D721Med (cell line): Measurements from ENCODE around the gene TBC1D28.
"Not testable (repeated sequence)": the region's sequence is repeated elsewhere in the genome, so short reads cannot be mapped to it uniquely, and the experiment has no call there.

Source experiments
- DNase-seq: peaks from one replicate; pipeline ENCODE4 v3.0.0; 2011; ENCODE audit warnings: low spot score; ENCODE audit not compliant: insufficient read length
- FAIRE-seq: peaks from 2 replicates; lab custom pipeline; 2011; peaks lifted over from hg19 to GRCh38; lab: Jason Lieb, UNC

Gene TBC1D28

DNA sequence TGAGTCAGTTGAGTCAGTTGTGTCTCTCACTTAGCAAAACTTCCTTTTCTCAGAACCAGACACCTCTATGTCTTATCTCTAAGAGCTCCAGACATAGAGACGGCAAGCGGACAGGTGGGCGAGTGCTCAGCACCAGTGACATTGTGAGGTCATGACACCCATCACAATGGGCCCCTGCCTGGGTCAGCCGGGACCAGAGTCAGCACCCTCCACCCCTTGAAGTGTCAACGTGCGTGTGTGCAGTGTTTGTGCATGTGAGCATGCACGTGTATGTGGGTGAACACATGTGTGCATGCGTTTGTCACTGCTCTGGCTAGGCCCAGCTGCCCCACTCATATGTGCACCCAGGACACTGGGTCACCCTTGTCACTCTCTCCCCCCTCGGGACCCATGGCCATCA, at the start of gene TBC1D28:
Gene TBC1D28, minus strand, starts transcription at position 101 of the 400 bp plus-strand sequence. CDS start 3,039 bp downstream, outside the sequence.
- not testable (repeated sequence) for FAIRE-seq, DNase-seq

DNA sequence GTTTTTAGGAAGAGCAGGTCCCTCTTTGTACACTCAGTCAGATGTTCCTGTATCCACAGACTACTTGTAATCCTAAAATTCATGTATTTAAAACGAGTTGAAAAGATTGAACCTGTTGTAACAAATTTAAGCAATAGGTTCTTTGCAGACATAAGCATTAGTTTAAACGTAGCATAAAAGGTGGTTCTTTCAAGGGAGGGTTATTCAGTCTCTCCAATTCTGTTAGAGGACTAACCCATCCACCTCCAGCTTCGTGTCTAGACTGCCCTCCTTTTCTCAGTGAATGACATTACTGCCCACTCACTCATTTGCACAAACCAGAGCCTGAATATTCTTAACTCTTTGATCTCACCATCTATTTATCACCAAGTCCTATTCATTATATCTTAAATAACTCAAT, 38.5 kb upstream of the TBC1D28 start:
- not testable (repeated sequence) for DNase-seq
- peak; percentile 66 for FAIRE-seq

DNA sequence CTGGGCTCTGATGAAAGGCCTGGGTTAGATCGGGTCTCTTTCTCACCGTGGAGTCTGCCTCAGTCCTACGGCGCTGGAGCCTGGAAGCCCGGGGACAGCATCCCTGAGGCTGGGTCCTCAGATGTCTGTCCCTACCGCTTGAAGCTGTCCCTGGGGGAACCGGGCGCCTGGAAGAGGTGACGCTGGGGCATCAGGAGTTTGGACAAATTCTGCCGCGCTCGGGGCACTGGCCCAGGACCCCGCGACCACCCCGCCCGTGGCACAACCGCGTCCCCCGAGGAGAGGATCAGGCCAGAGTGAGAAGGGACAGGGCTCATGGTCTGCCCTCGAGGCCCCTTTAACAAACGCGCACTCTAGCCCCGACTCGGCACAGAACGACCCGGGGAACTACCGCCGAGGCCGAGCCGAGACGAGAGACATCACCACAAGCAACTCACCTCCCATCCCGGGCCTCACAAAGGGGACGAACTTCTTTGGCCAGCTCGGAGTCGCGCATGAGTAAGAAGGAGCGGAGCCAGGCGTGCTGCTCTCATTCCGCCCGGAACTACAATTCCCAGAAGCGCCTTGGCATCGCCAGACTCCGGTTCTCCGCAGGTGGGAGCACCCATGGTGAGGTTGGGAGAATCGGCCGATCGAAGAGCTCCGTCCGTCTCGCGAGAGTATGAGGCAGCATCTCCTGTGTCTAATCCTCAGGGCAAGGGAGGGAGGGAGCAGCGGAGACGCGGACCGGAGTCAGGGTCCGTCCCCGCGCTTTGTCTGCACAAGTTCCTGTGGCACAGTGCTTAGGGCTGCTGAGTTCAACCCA, 37.8 kb upstream of the TBC1D28 start, which contains the start of gene FOXO3B:
Gene FOXO3B, minus strand, starts transcription at position 548 of the 805 bp plus-strand sequence. CDS start 663 bp downstream, outside the sequence.
- DNase-seq, FAIRE-seq: not testable (repeated sequence)

DNA sequence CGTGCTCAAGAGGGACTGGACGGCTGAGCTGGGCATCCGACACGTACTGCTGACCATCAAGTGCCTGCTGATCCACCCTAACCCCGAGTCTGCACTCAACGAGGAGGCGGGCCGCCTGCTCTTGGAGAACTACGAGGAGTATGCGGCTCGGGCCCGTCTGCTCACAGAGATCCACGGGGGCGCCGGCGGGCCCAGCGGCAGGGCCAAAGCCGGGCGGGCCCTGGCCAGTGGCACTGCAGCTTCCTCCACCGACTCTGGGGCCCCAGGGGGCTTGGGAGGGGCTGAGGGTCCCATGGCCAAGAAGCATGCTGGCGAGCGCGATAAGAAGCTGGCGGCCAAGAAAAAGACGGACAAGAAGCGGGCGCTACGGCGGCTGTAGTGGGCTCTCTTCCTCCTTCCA, 33.2 kb upstream of the TBC1D28 start:
- FAIRE-seq: not testable (repeated sequence)

DNA sequence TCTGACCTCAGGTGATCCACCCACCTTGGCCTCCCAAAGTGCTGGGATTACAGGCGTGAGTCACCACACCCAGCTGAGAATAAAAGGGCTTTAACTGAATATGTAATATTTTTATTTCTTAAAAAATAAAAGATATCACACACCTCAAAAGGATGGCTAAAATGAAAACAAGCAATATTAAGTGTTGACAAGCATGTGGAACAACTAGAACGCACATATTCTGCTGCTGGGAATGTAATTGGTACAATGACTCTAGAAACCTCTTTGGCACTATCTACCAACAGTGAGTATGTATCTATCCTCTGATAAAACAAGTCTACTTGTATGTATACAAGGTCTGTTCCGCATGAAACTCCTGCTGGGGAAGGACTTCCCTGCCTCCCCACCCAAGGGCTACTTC, 32.7 kb upstream of the TBC1D28 start:
- DNase-seq, FAIRE-seq: not testable (repeated sequence)

More for the DNA sequence above, 33.2 kb upstream of the TBC1D28 start:
- DNase-seq: not testable (repeated sequence)

DNA sequence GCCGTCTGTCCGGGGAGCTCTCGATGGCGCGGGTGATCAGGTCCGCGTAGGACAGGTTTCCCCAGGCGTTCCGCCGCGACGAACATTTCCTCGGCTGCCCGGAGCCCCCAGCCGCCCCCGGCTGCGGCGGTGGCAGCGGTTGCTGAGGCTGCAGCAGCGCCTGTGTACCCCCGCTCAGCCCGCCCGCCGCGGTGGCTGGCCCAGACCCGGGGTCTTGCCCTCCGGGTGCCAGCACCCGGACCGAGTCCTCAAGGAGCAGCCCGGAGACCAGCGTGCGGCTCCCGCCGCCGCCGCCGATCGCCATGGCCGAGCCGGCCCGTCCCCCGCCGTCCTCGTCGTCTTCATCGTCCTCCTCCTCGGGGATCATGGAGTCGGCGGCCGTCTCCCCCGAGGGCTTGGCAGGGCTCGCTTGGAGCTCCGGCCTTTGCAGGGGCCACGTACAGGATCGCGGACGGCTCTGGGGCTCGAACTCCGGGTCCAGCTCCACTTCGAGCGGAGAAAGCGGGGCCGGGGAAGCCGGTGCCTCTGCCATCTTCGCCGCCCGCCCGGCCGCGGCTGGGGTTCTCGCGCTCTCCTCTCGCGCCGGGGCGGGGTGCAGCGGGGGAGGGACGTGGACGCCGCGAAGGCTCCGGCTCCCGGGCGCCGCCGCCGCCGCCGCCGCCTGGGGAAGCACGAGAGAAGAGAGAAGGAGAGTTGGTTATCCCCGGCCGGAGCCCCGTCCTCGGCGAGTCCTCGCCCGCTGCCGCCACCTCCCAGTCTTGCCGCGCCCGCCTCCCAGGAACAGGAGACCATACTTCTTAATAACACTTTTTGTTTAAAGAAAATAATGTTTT, 28.4 kb upstream of the TBC1D28 start:
- not testable (repeated sequence) for FAIRE-seq, DNase-seq

DNA sequence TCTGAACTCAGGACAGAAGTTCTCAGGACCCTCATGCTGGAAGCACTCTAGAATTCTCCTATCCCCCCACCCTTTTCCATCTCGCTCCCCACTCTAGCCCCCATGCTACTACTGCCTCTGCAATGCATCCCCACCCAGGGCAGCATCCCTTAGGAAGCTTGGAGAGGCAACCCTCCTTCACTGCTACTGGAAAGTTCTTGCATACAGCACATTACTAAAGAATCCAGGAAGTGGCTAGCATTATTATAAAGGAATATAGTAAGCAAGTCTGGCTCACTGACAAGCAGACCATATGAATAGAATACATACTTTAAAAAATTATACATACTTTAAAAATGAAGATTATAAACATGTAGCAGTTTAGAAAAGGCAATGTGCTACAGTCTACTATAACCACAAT, 24.4 kb upstream of the TBC1D28 start:
- DNase-seq, FAIRE-seq: not testable (repeated sequence)

DNA sequence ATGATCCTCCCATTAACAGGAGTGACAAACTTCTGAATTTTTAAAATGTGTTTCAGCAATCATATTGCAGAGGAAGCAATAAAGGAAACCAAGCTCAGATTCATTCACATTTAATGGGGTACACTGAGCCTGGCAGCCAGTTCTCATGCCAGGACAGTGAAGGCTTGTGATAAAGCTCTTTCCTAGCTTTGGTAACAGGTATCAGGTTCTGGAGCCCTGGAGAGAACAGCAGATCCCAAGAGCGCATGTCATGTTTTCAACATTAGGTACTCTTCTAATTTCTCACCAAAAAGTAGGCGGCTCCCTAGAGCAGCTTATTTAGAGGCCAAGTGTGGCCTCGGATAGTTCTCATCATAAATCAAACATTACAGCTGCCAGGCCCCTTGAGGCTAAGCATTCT, 23.3 kb upstream of the TBC1D28 start:
- not testable (repeated sequence) for FAIRE-seq, DNase-seq

DNA sequence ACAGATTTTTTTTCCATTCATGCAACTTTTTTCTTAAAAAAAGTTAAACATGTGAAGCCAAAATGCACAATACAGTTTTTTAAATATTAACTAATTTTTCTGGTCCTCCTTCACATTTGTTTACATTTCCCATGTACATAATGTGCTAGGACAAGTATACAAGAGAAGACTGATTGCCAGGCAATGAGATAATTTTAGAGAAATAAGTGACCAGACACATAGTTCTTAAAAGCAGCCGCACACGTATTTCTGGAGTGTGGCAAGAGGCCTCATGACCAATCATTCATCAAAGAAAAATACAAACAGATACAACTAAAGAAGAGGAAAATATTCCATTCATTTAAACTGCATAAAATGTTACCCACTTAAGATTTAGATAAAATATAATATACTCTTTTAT, 22.1 kb upstream of the TBC1D28 start:
- not testable (repeated sequence) for DNase-seq, FAIRE-seq

DNA sequence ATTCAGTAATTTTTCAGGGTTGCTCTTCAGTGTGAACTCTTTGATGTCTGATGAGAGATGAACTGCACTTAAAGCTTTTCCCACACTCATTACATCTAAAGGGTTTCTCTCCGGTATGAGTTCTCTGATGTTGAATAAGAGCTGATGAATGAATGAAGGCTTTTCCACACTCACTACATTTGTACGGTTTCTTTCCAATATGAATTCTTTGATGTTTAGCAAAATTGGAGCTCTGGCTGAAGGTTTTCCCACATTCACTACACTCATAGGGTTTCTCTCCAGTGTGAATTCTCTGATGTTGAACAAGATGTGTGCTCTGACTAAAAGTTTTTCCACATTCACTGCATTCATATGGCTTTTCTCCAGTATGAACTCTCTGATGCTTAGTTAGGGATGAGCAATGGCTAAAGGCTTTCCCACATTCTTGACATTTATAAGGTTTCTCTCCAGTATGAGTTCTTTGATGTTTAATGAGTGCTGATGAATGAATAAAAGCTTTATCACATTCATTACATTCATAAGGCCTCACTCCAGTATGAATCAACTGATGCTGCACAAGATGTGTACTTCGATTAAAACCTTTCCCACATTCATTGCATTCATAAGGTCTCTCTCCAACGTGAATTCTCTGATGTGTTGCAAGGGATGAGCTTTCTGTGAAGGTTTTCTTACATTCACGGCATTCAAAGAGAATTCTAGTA, 17.9 kb upstream of the TBC1D28 start:
- not testable (repeated sequence) for DNase-seq
- peak; percentile 90 for FAIRE-seq

DNA sequence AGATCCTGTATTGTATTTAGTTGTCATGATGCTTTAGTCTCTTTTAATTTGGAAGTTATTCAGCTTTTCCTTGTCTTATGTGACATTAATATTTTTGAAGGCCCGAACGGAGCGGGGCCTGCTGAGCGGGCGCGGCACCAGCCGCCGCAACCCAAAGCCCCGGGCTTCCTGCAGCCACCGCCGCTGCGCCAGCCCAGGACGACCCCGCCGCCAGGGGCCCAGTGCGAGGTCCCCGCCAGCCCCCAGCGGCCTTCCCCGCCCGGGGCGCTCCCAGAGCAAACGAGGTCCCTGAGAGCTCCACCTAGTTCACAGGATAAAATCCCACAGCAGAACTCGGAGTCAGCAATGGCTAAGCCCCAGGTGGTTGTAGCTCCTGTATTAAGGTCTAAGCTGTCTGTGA, 5.9 kb upstream of the TBC1D28 start:
- not testable (repeated sequence) for FAIRE-seq

DNA sequence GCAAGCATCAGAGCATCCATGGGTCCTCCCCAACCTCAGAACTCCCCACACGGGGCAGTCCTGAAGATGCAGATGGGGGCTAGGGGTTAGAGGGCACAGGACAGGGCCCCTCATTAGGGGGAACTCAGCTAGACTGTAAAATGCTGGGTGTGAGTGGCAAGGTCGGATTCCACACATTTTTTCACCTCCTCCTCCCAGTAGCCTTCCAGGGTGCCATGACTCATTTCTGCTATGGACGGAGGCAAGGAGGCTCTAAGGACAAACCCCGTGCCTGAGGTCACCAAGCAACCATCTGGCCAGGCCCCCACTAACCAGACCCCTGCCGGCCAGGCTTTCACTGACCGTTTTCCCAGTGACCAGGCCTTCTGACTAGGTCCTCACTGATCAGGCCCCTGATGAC, 1.1 kb downstream of the TBC1D28 start:
- not testable (repeated sequence) for FAIRE-seq, DNase-seq

More for the DNA sequence above, 5.9 kb upstream of the TBC1D28 start:
- DNase-seq: not testable (repeated sequence)

DNA sequence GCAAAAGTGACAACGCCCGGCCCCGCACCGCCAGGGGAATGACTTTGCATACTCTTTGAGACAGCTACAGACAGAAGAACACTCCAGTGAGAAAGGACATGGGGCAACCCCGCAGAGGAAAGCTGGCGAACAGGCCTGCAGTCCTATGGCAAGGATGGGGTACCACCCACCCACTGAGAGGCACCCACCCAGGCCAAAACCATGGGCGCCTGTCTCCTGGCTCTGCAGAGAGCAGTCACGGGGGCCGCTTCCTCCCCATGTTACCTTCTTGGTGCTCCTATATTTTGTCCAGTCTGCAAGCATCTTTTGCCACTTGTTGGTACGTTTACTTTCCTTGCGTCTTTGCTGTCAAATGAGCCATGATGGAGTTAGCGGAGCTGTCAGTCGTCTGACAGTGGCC, 5.8 kb downstream of the TBC1D28 start:
- not testable (repeated sequence) for FAIRE-seq, DNase-seq

DNA sequence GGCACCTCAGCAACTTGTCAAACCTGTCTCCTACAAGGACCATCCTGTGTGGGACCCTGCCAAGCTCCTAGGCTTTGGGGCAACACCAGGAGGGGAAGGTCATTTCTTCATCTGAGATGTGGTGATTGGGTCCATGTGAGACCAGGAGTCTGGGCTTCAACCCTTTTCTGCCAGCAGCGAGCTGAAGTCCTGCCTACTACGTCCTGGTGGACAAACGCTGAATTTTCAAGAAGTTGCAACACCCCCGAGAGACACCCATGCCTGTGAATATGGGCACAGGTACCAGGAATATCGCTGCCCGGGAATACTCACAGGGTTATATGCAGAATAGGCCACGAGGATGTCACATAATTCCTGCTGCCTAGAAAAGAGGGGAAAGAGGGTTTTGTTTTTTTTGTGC, 8.0 kb downstream of the TBC1D28 start:
- FAIRE-seq, DNase-seq: not testable (repeated sequence)

DNA sequence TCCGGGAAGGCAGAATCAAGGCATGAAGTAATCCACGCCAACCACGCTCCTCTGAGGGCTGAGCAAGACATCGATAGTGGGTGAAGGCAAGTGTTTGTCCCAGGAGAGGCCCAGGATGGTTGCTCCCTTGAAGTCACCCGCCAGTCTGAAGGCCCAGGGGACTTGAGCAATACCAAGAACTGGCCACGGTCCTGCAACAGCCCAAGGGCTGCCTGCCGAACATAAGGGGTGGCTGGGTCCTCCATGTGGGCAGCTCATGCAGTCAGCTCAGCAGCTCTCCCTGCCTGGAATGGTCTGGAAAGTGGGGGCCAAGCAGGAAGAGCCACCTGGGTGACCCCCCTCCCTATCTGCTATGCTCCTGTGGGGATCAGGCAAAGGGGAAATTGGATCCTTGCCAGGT, 8.4 kb downstream of the TBC1D28 start:
- not testable (repeated sequence) for FAIRE-seq, DNase-seq

DNA sequence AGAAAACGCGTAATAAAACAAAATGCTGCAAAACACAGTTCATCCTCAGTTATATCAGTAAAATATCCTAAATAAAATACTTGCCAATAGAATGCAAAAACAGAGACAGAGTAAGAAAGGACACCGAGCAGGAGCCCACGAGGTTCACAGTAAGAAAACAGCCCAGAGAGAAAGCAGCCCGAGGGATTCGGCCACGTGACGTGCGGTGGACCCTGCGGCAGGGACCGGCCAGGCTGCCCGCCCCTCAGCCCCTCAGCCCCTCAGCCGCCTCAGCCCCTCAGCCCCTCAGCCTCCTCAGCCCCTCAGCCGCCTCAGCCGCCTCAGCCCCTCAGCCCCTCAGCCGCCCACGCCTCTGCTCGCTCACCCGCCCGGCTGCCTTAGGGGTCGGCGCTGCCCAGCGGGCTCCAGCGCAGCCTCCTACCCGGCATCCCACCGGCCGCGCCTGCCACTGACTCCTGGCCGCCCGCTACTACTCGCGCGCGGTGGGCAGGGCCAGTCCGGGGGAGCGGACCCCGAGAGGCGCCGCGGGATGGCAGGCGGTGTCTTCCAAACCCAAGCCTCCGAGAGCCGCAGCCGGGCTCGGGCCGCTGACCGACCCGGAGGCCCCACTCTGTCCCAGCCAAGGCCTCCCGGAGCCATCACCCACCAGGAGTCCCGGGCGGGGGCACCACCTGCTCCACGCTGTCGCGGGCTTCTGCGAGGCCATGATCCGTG, 9.5 kb downstream of the TBC1D28 start:
- FAIRE-seq, DNase-seq: not testable (repeated sequence)
